Neuronal stem cell (in vitro differentiated cells): ENCODE measurements around the gene NPIPA2. TPM values are rescaled to one million over a fixed set of nuclear protein-coding genes. Genes with fewer than 3 reads are reported as not detected.
"Not testable (repeated sequence)": the region's sequence is repeated elsewhere in the genome, so short reads cannot be mapped to it uniquely, and the experiment has no call there.

Source experiments
- DNase-seq: peaks from one replicate; pipeline ENCODE4 v3.0.0-alpha.2; 2013; ENCODE audit warnings: low spot score
- H2AFZ ChIP-seq: one replicate; pipeline ENCODE4 v1.6.1; 2013; ENCODE audit warnings: mild to moderate bottlenecking, low read length, inconsistent platforms
- H2AK5ac ChIP-seq: 2 replicates; pipeline ENCODE4 v1.6.1; 2013; ENCODE audit warnings: low read depth, mild to moderate bottlenecking, inconsistent platforms, low read length, moderate library complexity, mixed read lengths
- H2BK120ac ChIP-seq: 2 replicates; pipeline ENCODE4 v1.6.1; 2013; ENCODE audit warnings: low read depth, mild to moderate bottlenecking, inconsistent platforms, low read length, moderate library complexity, mixed read lengths
- H2BK12ac ChIP-seq: one replicate; pipeline ENCODE4 v1.6.1; 2013; ENCODE audit warnings: low read length, inconsistent platforms
- H2BK15ac ChIP-seq: 2 replicates; pipeline ENCODE4 v1.6.1; 2013; ENCODE audit warnings: mild to moderate bottlenecking, low read length, inconsistent platforms, mixed read lengths
- H2BK5ac ChIP-seq: one replicate; pipeline ENCODE4 v1.6.1; 2013; ENCODE audit warnings: inconsistent platforms, mild to moderate bottlenecking, low read length, moderate library complexity
- H3K14ac ChIP-seq: one replicate; pipeline ENCODE4 v1.6.1; 2013; ENCODE audit warnings: low read length, inconsistent platforms
- H3K18ac ChIP-seq: 2 replicates; pipeline ENCODE4 v1.6.1; 2013; ENCODE audit warnings: low read length, inconsistent platforms
- H3K23ac ChIP-seq: 2 replicates; pipeline ENCODE4 v1.6.1; 2013; ENCODE audit warnings: low read depth, mild to moderate bottlenecking, mixed read lengths, low read length, inconsistent platforms; ENCODE audit not compliant: poor library complexity
- H3K27ac ChIP-seq: replicated peaks from 3 replicates; pipeline ENCODE4 v1.5.1; 2013; ENCODE audit warnings: low read length, inconsistent platforms
- H3K27me3 ChIP-seq, 3 experiments: 2 replicates each; pipeline ENCODE4 v1.6.1; 2013; ENCODE audit warnings: low read length in 3 of 3, mild to moderate bottlenecking in 2 of 3, inconsistent platforms in 1 of 3, low read depth in 1 of 3, mixed read lengths in 1 of 3, moderate library complexity in 1 of 3; ENCODE audit not compliant: control insufficient read depth in 3 of 3, insufficient read depth in 3 of 3
- H3K36me3 ChIP-seq, 2 donors: replicated peaks in 1 of 2; 2 replicates each; pipeline ENCODE4 v1.6.1; 2013; ENCODE audit warnings: low read length in 2 of 2; ENCODE audit not compliant: control insufficient read depth in 2 of 2, insufficient read depth in 2 of 2
- H3K4ac ChIP-seq: 2 replicates; pipeline ENCODE4 v1.6.1; 2013; ENCODE audit warnings: inconsistent platforms, mild to moderate bottlenecking, low read length, moderate library complexity
- H3K4me1 ChIP-seq, 2 donors: 1 replicate in 1 of 2; 2 replicates in 1 of 2; pipeline ENCODE4 v1.6.1; 2013; ENCODE audit warnings: low read length in 2 of 2, low read depth in 1 of 2; ENCODE audit not compliant: control insufficient read depth in 2 of 2, insufficient read depth in 1 of 2
- H3K4me2 ChIP-seq: one replicate; pipeline ENCODE4 v1.6.1; 2013; ENCODE audit warnings: mild to moderate bottlenecking, low read length, inconsistent platforms; ENCODE audit not compliant: insufficient read depth, poor library complexity, severe bottlenecking
- H3K4me3 ChIP-seq, 2 donors: 2 replicates each; pipeline ENCODE4 v1.5.1; 2013; ENCODE audit warnings: low read length in 2 of 2, mild to moderate bottlenecking in 2 of 2, inconsistent platforms in 1 of 2, moderate library complexity in 1 of 2
- H3K79me1 ChIP-seq: one replicate; pipeline ENCODE4 v1.6.1; 2013; ENCODE audit warnings: low read depth, mild to moderate bottlenecking, inconsistent platforms, low read length, moderate library complexity
- H3K9ac ChIP-seq: one replicate; pipeline ENCODE4 v1.6.1; 2013; ENCODE audit warnings: mild to moderate bottlenecking, low read depth, low read length, inconsistent platforms; ENCODE audit not compliant: poor library complexity
- H3K9me3 ChIP-seq, 2 donors: replicated peaks in 1 of 2; 2 replicates each; pipeline versions ENCODE3 to v1.6.1; 2013; ENCODE audit warnings: low read length in 2 of 2, mild to moderate bottlenecking in 2 of 2, inconsistent platforms in 1 of 2, low read depth in 1 of 2, mixed read lengths in 1 of 2, moderate library complexity in 1 of 2; ENCODE audit not compliant: control insufficient read depth in 2 of 2, insufficient read depth in 1 of 2
- H4K8ac ChIP-seq: one replicate; pipeline ENCODE4 v1.6.1; 2013; ENCODE audit warnings: low read depth, mild to moderate bottlenecking, inconsistent platforms, low read length, moderate library complexity
- H4K91ac ChIP-seq: one replicate; pipeline ENCODE4 v1.6.1; 2013; ENCODE audit warnings: low read length, low read depth, mild to moderate bottlenecking, inconsistent platforms; ENCODE audit not compliant: poor library complexity
- WGBS, 2 donors: extraction: QIAGEN DNeasy Blood & Tissue Kit; methylation state at CpG; one replicate each; pipeline ENCODE4 v1.1.7; 2013; ENCODE audit warnings: missing lambda C conversion rate in 2 of 2, mixed read lengths in 1 of 2; ENCODE audit not compliant: insufficient read length in 2 of 2, insufficient replicate concordance in 1 of 2; ENCODE audit errors: extremely low coverage in 2 of 2; 5-methylcytosine and 5-hydroxymethylcytosine counted together
- polyA plus RNA-seq, 2 experiments: library from polyadenylated mRNA; stranded (reverse); fragments of 200-250 nt; gene quantifications; one replicate each; pipeline ENCODE4 v1.2.3, GENCODE V29; 2013

NPIPA2 gene
- 6.3 TPM for polyA plus RNA-seq (2013, experiment 1 of 2)
- polyA plus RNA-seq (2013, experiment 2 of 2), result 6.1 TPM

DNA sequence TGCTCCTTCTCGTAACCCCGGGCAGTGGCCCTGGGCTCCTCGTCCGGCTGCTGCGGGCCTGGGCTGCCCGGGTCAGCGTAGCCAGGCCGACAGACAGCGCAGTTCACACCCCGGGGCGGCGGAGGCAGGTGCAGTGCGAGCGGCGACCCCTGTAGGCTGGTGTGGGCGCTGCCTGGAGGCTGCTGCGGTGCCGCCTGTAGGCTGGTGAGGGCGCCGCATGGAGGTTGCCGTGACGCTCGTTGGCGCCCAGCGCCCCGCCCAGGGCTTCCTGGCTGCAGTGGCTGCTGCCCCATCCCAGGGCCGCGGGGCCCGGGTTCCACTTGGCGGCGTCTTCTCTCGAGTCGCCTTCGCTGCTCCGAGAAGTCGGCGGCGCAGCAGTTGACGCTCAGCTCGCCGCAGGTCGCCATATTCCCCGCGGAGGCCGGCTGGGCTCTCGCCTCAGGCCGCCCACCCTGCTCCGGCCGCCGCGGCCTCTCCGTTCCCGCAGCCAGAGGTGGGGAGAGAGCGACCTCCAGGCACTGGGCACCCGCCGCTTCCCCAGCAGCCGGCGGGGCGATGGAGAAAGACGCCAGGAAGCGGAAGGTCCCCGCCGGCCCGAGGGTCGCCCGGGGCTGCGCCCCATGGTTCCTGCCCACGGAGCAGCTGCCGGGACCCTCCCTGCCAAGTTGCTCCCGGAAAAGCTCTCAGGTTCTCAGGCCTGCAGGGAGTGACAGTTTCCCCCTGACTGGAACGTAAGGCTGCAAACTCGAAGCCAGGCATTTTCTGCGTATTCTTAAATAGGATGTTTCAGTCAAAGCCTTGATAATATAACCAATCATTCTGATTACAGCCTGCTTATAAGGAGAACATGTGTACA is at the start of gene NPIPA2:
NPIPA2 (plus strand) TSS at position 261 of the 856 bp plus-strand sequence. CDS start 5,533 bp downstream, outside the sequence.
- H2BK15ac ChIP-seq, H3K23ac ChIP-seq, H2BK120ac ChIP-seq, H3K27ac ChIP-seq, DNase-seq, H3K4ac ChIP-seq, H3K14ac ChIP-seq, H3K4me2 ChIP-seq, H3K36me3 ChIP-seq, H2AK5ac ChIP-seq, H3K4me3 ChIP-seq, H3K9ac ChIP-seq, H3K18ac ChIP-seq, H3K79me1 ChIP-seq, H4K8ac ChIP-seq, H2BK5ac ChIP-seq, H3K9me3 ChIP-seq, H4K91ac ChIP-seq, H3K4me1 ChIP-seq, H3K27me3 ChIP-seq, H2BK12ac ChIP-seq, H2AFZ ChIP-seq: not testable (repeated sequence)
- no CpG with 5 or more reads among the region's 73 CpGs for WGBS, 2 donors

DNA sequence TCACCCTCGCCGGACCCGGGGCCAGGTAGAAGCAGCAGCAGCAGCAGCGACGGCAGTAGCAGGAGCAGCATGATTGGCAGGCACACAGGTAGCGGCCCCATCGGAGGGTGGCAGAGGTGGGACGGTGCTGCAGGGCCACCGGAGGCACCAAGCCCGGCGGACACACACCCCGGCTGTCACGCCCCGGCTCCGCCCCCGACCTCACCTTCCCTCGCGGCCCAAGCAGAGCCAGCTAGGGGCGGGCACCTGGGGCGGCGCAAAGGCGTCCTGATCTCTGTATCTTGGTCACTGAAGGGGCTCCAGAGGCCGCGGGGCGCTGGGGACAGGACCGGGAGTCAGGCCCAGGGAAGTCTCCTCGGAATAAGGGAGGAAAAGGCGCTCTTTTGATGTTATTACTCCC is 48.2 kb upstream of the NPIPA2 start, which contains the start of gene PLA2G10:
PLA2G10 (minus strand) TSS at position 180 of the 400 bp plus-strand sequence; CDS start at position 101, 79 bp downstream.
- not testable (repeated sequence) for DNase-seq, H3K4me1 ChIP-seq, H2BK15ac ChIP-seq, H3K9ac ChIP-seq, H3K14ac ChIP-seq, H2BK12ac ChIP-seq, H2AFZ ChIP-seq, H3K79me1 ChIP-seq, H3K4me3 ChIP-seq, H3K23ac ChIP-seq, H3K4ac ChIP-seq, H3K9me3 ChIP-seq, H3K36me3 ChIP-seq, H2BK5ac ChIP-seq, H2AK5ac ChIP-seq, H4K8ac ChIP-seq, H3K4me2 ChIP-seq, H3K18ac ChIP-seq, H3K27ac ChIP-seq, H3K27me3 ChIP-seq, H4K91ac ChIP-seq, H2BK120ac ChIP-seq
- no CpG with 5 or more reads among the region's 28 CpGs for WGBS, 2 donors

DNA sequence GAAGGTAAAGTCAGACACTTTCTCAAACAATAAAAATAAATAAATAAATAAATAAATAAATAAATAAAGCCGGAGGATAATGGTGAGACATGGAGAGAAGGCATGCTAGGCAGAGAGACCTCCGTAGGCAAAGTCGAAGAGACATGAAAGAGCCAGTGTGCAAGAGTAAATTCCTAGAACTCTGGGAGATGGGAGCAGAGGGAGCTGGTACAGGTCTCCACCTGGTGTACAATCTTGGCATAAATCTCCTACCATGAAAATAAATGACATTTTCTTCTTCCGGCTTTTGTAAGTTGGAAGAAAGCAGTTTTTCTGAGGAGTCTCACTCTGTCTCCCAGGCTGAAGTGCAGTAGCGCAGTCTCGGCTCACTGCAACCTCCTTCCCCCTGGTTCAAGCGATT is 40.5 kb upstream of the NPIPA2 start:
- not testable (repeated sequence) for H4K8ac ChIP-seq, H3K36me3 ChIP-seq, H3K9ac ChIP-seq, H2BK120ac ChIP-seq, H2BK5ac ChIP-seq, H2AFZ ChIP-seq, H4K91ac ChIP-seq, H3K23ac ChIP-seq, H3K14ac ChIP-seq, H3K4me3 ChIP-seq, H3K4me2 ChIP-seq, H2AK5ac ChIP-seq, H3K4me1 ChIP-seq, H3K18ac ChIP-seq, DNase-seq, H3K27me3 ChIP-seq, H3K9me3 ChIP-seq, H2BK15ac ChIP-seq, H3K79me1 ChIP-seq, H3K4ac ChIP-seq, H3K27ac ChIP-seq, H2BK12ac ChIP-seq
- WGBS, 2 donors, result no CpG with 5 or more reads among the region's 7 CpGs

DNA sequence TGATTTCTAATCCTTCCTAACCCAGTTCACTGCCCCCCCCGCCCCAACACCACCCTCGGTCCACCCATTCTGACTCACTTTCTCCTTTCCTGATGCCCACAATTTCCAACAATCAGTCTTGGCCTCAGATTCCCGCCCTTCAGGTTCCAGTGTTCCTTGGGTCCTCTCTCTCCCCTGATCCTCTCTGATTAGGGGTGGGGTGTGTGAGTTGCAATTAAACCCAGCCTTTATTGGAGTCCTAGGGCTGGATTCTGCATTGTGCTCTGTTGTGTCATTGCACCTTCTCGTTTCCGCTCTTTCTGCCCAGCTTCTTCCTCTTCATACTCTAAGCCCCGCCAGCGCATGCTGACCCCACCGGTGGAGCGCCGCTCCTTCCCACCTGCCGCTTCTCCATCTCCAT is 39.7 kb upstream of the NPIPA2 start:
- not testable (repeated sequence) for H3K18ac ChIP-seq, H3K4me3 ChIP-seq, H2AK5ac ChIP-seq, H2BK5ac ChIP-seq, H3K27ac ChIP-seq, H3K9ac ChIP-seq, H2BK15ac ChIP-seq, H3K14ac ChIP-seq, H2AFZ ChIP-seq, H3K9me3 ChIP-seq, H2BK120ac ChIP-seq, H3K79me1 ChIP-seq, DNase-seq, H3K4ac ChIP-seq, H4K91ac ChIP-seq, H3K23ac ChIP-seq, H2BK12ac ChIP-seq, H3K4me1 ChIP-seq, H3K4me2 ChIP-seq, H3K36me3 ChIP-seq, H3K27me3 ChIP-seq, H4K8ac ChIP-seq
- WGBS, 2 donors, result no CpG with 5 or more reads among the region's 11 CpGs
